ENCODE data around the gene MEX3A. TPM values are rescaled to one million over a fixed set of nuclear protein-coding genes. Genes with fewer than 3 reads are reported as not detected.

MEX3A gene
- total and polyA plus RNA-seq, 3 donors from 2014 or later: 0.87 to 3.0 (median 2.4) TPM

DNA sequence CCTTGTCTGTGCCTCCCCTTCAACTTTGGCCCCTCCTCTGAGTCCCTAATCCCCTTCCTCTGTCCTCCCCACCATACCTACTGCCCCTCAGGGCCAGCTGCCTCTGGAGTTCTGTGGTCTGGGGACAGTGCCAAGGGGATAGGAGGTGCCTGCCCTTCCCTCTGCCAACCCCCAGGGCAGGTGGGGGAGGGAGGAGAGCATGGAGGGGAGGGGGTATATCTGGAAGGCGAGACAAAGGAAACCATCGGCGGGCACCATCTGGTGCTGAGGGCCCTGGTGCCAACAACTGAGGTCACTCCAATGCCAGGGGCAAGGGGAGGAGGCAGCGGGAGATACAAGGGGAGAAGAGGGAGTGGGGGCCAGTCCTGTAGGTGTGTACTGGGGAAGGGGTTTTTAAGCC lies 11.7 kb downstream of the MEX3A start:
- DNase-seq: no peak
- Histone ChIP-seq H3K27ac (no peak overlapping the region), H3K36me3 (ENCODE audit: low read depth, missing control alignments) (no peaks in the 10 kb centered on the region), H3K27me3 (no peaks in the 10 kb centered on the region), H3K4me1 (no peaks in the 10 kb centered on the region), H3K9me3 (no peaks in the 10 kb centered on the region), H3K4me3 (no peak overlapping the region)
- intact Hi-C loops (cut with DNase I; ENCODE audit: low total_unique reads): no loop called here
- WGBS, 2 donors: 60 to 67% methylated on average over 4 of the region's 4 CpGs
- TF ChIP-seq, protein P1, sequence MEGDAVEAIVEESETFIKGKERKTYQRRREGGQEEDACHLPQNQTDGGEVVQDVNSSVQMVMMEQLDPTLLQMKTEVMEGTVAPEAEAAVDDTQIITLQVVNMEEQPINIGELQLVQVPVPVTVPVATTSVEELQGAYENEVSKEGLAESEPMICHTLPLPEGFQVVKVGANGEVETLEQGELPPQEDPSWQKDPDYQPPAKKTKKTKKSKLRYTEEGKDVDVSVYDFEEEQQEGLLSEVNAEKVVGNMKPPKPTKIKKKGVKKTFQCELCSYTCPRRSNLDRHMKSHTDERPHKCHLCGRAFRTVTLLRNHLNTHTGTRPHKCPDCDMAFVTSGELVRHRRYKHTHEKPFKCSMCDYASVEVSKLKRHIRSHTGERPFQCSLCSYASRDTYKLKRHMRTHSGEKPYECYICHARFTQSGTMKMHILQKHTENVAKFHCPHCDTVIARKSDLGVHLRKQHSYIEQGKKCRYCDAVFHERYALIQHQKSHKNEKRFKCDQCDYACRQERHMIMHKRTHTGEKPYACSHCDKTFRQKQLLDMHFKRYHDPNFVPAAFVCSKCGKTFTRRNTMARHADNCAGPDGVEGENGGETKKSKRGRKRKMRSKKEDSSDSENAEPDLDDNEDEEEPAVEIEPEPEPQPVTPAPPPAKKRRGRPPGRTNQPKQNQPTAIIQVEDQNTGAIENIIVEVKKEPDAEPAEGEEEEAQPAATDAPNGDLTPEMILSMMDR (IDR thresholded peaks at IDR 0.05): no peak
- no peak for TF ChIP-seq POLR2A (IDR thresholded peaks at IDR 0.05)

DNA sequence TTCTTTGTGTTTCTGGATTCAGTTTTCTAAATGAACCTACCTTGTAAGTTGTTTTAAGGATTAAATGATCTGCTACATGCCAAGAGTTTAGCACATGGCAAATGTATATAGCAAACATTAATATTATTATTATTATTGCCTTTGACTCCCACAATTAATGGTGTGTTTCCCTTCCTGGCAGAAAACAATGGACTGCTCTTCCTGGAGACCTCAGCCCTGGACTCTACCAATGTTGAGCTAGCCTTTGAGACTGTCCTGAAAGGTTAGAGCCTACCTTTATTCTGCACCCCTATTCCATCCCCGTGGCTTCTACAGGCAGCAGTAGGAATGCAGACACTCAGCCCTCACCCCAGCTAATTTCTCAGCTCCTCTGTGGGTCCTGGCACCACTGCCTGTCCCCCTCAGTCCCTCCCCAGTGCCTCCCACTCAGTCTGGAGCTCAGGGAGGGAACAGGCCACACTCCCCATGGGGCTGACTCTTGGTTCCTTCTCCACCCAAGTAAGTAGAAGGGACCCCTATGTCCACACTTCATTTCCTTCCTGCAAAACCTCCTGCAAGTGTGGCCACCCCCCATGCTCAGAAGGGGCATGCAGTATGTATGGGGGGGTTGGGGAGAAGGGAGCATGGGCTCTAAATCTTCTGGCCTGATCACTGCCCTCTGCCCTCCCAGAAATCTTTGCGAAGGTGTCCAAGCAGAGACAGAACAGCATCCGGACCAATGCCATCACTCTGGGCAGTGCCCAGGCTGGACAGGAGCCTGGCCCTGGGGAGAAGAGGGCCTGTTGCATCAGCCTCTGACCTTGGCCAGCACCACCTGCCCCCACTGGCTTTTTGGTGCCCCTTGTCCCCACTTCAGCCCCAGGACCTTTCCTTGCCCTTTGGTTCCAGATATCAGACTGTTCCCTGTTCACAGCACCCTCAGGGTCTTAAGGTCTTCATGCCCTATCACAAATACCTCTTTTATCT lies 12.5 kb downstream of the MEX3A start:
- intact Hi-C loops (cut with DNase I; ENCODE audit: low total_unique reads): no loop called here
- Histone ChIP-seq H3K27me3 (no peaks in the 10 kb centered on the region), H3K4me3 (no peak overlapping the region), H3K27ac (no peak overlapping the region), H3K36me3 (ENCODE audit: low read depth, missing control alignments) (no peaks in the 10 kb centered on the region), H3K4me1 (no peaks in the 10 kb centered on the region), H3K9me3 (no peaks in the 10 kb centered on the region)
- no peak for TF ChIP-seq POLR2A (IDR thresholded peaks at IDR 0.05)
- TF ChIP-seq, protein P1 (IDR thresholded peaks at IDR 0.05): no peak
- 51 to 78% methylated on average over 3 of the region's 3 CpGs for whole genome bisulfite sequencing, 2 donors
- no peak for DNase-seq

DNA sequence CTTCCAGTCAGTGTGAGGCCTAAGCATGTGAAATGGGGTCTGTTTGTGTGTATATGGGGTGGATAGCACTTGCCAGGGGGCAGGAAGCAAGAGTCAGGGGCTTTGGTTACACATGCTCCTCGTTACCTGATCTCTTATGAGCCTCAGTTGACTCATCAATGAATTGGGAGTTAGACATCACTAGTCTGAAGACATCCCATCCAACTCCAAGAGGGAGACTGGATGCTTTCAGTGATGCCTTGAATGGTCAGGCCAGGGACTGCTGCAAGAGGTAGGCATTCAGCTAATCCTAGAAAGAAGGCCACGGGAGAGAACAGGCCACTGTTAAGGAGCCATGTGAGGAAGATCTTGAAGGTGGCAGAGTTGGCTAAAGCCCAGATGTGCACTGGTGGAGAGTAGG lies 15.0 kb downstream of the MEX3A start:
- intact Hi-C loops (cut with DNase I; ENCODE audit: low total_unique reads): no loop called here
- no peaks in the 10 kb centered on the region for H3K9me3 ChIP-seq
- H3K4me1 ChIP-seq: no peaks in the 10 kb centered on the region
- DNase-seq: no peak
- H3K27ac ChIP-seq: no peak overlapping the region
- TF ChIP-seq, protein P1 (IDR thresholded peaks at IDR 0.05): no peak
- TF ChIP-seq POLR2A (IDR thresholded peaks at IDR 0.05): no peak
- no peaks in the 10 kb centered on the region for H3K36me3 ChIP-seq (ENCODE audit: low read depth, missing control alignments)
- no peaks in the 10 kb centered on the region for H3K27me3 ChIP-seq
- H3K4me3 ChIP-seq: no peak overlapping the region
- 82 to 89% methylated on average over 2 of the region's 2 CpGs for WGBS, 2 donors

DNA sequence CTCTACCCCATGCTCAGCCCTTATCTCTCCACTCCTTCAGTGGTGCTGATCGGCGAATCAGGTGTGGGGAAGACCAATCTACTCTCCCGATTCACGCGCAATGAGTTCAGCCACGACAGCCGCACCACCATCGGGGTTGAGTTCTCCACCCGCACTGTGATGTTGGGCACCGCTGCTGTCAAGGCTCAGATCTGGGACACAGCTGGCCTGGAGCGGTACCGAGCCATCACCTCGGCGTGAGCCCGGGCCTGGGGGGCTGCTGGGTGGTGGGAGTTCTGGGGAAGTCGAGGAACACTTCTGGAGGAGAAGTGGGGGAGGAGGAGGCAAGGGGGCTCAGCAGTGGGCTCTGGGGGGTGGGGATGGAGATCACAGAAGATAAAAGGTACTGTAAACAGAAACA lies 16.4 kb downstream of the MEX3A start:
- no peaks in the 10 kb centered on the region for H3K27me3 ChIP-seq
- no peak overlapping the region for H3K27ac ChIP-seq
- no peaks in the 10 kb centered on the region for H3K4me1 ChIP-seq
- no peaks in the 10 kb centered on the region for H3K36me3 ChIP-seq (ENCODE audit: low read depth, missing control alignments)
- no peak for DNase-seq
- no peaks in the 10 kb centered on the region for H3K9me3 ChIP-seq
- H3K4me3 ChIP-seq: no peak overlapping the region
- intact Hi-C loops (cut with DNase I; ENCODE audit: low total_unique reads): no loop called here
- no peak for TF ChIP-seq POLR2A (IDR thresholded peaks at IDR 0.05)
- TF ChIP-seq, protein P1 (IDR thresholded peaks at IDR 0.05): no peak
- 74 to 86% methylated on average over 16 of the region's 16 CpGs for WGBS, 2 donors

All from testis (tissue), 3 donors.